NB4 (cell line): ENCODE measurements around the gene CHPF2.

Source experiments
- CTCF ChIP-seq: IDR thresholded peaks from one replicate; pipeline ENCODE4 v1.5.1; 2012; ENCODE audit warnings: low read depth, low read length
- MAX ChIP-seq: IDR thresholded peaks from 2 replicates; pipeline ENCODE4 v1.6.1; 2011; ENCODE audit warnings: low read depth, low read length
- POLR2A ChIP-seq: IDR thresholded peaks from 2 replicates; pipeline ENCODE4 v1.6.1; 2011; ENCODE audit warnings: mild to moderate bottlenecking; ENCODE audit not compliant: insufficient read length; ENCODE audit errors: extremely low read depth

- no peak for TF ChIP-seq CTCF
- TF ChIP-seq POLR2A, result no peak
- no peak for TF ChIP-seq MAX
Observed at GRCh38 chr7:151249732-151250072, 17.4 kb downstream of the CHPF2 start.
